ENCODE measurements around the gene HNRNPA3. TPM values are rescaled to one million over a fixed set of nuclear protein-coding genes. Genes with fewer than 3 reads are reported as not detected.
"Not testable (repeated sequence)": the region's sequence is repeated elsewhere in the genome, so short reads cannot be mapped to it uniquely, and the experiment has no call there.

Gene HNRNPA3
- total RNA-seq, 1 donor, result 38.0 TPM

GRCh38 chr2:177180269-177181000 is 32.2 kb upstream of the HNRNPA3 start:
- H3K4me3 ChIP-seq (ENCODE audit: low read depth, low read length), result no peak overlapping the region
- no peak for DNase-seq (ENCODE audit: low read depth)
- TF ChIP-seq CTCF (IDR thresholded peaks at IDR 0.05; ENCODE audit: insufficient read depth, low read depth, low read length), result no peak

- peak; percentile 82 for DNase-seq (ENCODE audit: low read depth)
Measured at GRCh38 chr2:177183860-177184259, 28.7 kb upstream of the HNRNPA3 start.

GRCh38 chr2:177184606-177185005 is 28.0 kb upstream of the HNRNPA3 start:
- DNase-seq (ENCODE audit: low read depth), result no peak
- H3K4me3 ChIP-seq (ENCODE audit: low read depth, low read length), result no peak overlapping the region
- no peak for TF ChIP-seq CTCF (IDR thresholded peaks at IDR 0.05; ENCODE audit: insufficient read depth, low read depth, low read length)

More at GRCh38 chr2:177183860-177184259, 28.7 kb upstream of the HNRNPA3 start:
- H3K4me3 ChIP-seq (ENCODE audit: low read depth, low read length), result no peak overlapping the region
- no peak for TF ChIP-seq CTCF (IDR thresholded peaks at IDR 0.05; ENCODE audit: insufficient read depth, low read depth, low read length)

GRCh38 chr2:177186038-177186437 is 26.6 kb upstream of the HNRNPA3 start:
- DNase-seq (ENCODE audit: low read depth); H3K4me3 ChIP-seq (ENCODE audit: low read depth, low read length): not testable (repeated sequence)

GRCh38 chr2:177187631-177188312 is 24.8 kb upstream of the HNRNPA3 start:
- DNase-seq (ENCODE audit: low read depth), result peak; percentile 71
- no peak for TF ChIP-seq CTCF (IDR thresholded peaks at IDR 0.05; ENCODE audit: insufficient read depth, low read depth, low read length)

GRCh38 chr2:177188482-177189469 is 23.8 kb upstream of the HNRNPA3 start:
- TF ChIP-seq CTCF (IDR thresholded peaks at IDR 0.05; ENCODE audit: insufficient read depth, low read depth, low read length), result no peak
- no peak for DNase-seq (ENCODE audit: low read depth)
- H3K4me3 ChIP-seq (ENCODE audit: low read depth, low read length), result no peak overlapping the region

More at GRCh38 chr2:177187631-177188312, 24.8 kb upstream of the HNRNPA3 start:
- H3K4me3 ChIP-seq (ENCODE audit: low read depth, low read length), result no peak overlapping the region
